Placental epithelial cell (primary cell): Measurements from ENCODE around the gene KIRREL2. TPM values are rescaled to one million over a fixed set of nuclear protein-coding genes. Genes with fewer than 3 reads are reported as not detected.

Experiments
- small RNA-seq: library from RNA; depleted of rRNA; stranded (forward); fragments of <200 nt; gene quantifications from one replicate; pipeline ENCODE3, GENCODE V24; 2012
- total RNA-seq: library from RNA; depleted of rRNA; stranded (reverse); fragments of >200 nt; gene quantifications from 2 replicates; pipeline ENCODE4 v1.2.3, GENCODE V29; 2012

Gene KIRREL2
- total RNA-seq = 0.39 TPM in 1 of 2 replicates, not detected in the other

GRCh38 chr19:35856546-35857149 lies at the start of gene KIRREL2:
TSS of gene KIRREL2 (plus strand) at chr19:35856911. CDS start at chr19:35857120, 209 bp downstream.

GRCh38 chr19:35812220-35813042 lies 44.3 kb upstream of the KIRREL2 start, which contains the start of gene PRODH2:
TSS of gene PRODH2 (minus strand) at chr19:35812845. CDS start at chr19:35812805, 40 bp downstream.

GRCh38 chr19:35852029-35852780 lies 4.5 kb upstream of the KIRREL2 start, which contains the start of gene NPHS1:
TSS of gene NPHS1 (minus strand) at chr19:35852504. CDS start at chr19:35851837, 667 bp downstream.

GRCh38 chr19:35868172-35868822 lies 11.6 kb downstream of the KIRREL2 start, which contains the start of gene APLP1:
TSS of gene APLP1 (plus strand) at chr19:35868574. CDS start at chr19:35868637, 63 bp downstream.

GRCh38 chr19:35901854-35902661 lies 45.3 kb downstream of the KIRREL2 start, which contains the start of gene HCST:
TSS of gene HCST (plus strand) at chr19:35902529. CDS start at chr19:35902594, 65 bp downstream.

GRCh38 chr19:35908010-35908441 lies 51.3 kb downstream of the KIRREL2 start, which contains the start of gene TYROBP:
TSS of gene TYROBP (minus strand) at chr19:35908295. CDS start at chr19:35908228, 67 bp downstream.

Small RNA genes lying within 50 kb of the gene (small RNA-seq; reads per million reads assigned to genes)
- not detected for gene RN7SL402P

Other genes with a start within 250 kb of the KIRREL2 start
- gene HAUS5, start 244.2 kb upstream of the KIRREL2 start, total RNA-seq = 8.4 and 9.0 TPM in 2 replicates
- 49.5 and 79.6 TPM in 2 replicates for gene RBM42, start 227.9 kb upstream of the KIRREL2 start, total RNA-seq
- 0.79 TPM in 1 of 2 replicates, not detected in the other for gene ETV2, start 215.2 kb upstream of the KIRREL2 start, total RNA-seq
- 268 and 559 TPM in 2 replicates for gene COX6B1, start 208.6 kb upstream of the KIRREL2 start, total RNA-seq
- gene UPK1A, start 190.4 kb upstream of the KIRREL2 start, total RNA-seq = 0.39 TPM in 1 of 2 replicates, not detected in the other
- not detected in 2 replicates for gene ZBTB32, start 152.4 kb upstream of the KIRREL2 start, total RNA-seq
- gene KMT2B, start 138.9 kb upstream of the KIRREL2 start, total RNA-seq = 9.7 and 14.5 TPM in 2 replicates
- gene IGFLR1, start 114.5 kb upstream of the KIRREL2 start, total RNA-seq = 2.0 and 3.5 TPM in 2 replicates
- 12.7 and 18.8 TPM in 2 replicates for gene U2AF1L4, start 111.5 kb upstream of the KIRREL2 start, total RNA-seq
- 13.7 TPM in 2 replicates for gene PSENEN, start 111.3 kb upstream of the KIRREL2 start, total RNA-seq
- gene LIN37, start 108.3 kb upstream of the KIRREL2 start, total RNA-seq = 41.9 and 45.1 TPM in 2 replicates
- gene HSPB6, start 99.9 kb upstream of the KIRREL2 start, total RNA-seq = 4.3 and 22.8 TPM in 2 replicates
- gene PROSER3, start 98.7 kb upstream of the KIRREL2 start, total RNA-seq = 20.0 and 28.6 TPM in 2 replicates
- 8.7 and 14.5 TPM in 2 replicates for gene ARHGAP33, start 81.3 kb upstream of the KIRREL2 start, total RNA-seq
- not detected in 2 replicates for gene PRODH2, start 44.1 kb upstream of the KIRREL2 start, total RNA-seq
- not detected in 2 replicates for gene NPHS1, start 4.4 kb upstream of the KIRREL2 start, total RNA-seq
- 5.5 and 9.1 TPM in 2 replicates for gene APLP1, start 11.7 kb downstream of the KIRREL2 start, total RNA-seq
- gene NFKBID, start 43.6 kb downstream of the KIRREL2 start, total RNA-seq = 5.6 and 16.5 TPM in 2 replicates
- gene HCST, start 45.6 kb downstream of the KIRREL2 start, total RNA-seq = 3.1 and 3.5 TPM in 2 replicates
- gene TYROBP, start 51.4 kb downstream of the KIRREL2 start, total RNA-seq = not detected in 2 replicates
- 8.6 and 11.6 TPM in 2 replicates for gene LRFN3, start 79.5 kb downstream of the KIRREL2 start, total RNA-seq
- 17.4 and 22.4 TPM in 2 replicates for gene SDHAF1, start 138.3 kb downstream of the KIRREL2 start, total RNA-seq
- gene SYNE4, start 151.9 kb downstream of the KIRREL2 start, total RNA-seq = 8.5 and 10.2 TPM in 2 replicates
- 11.0 and 18.3 TPM in 2 replicates for gene ALKBH6, start 157.3 kb downstream of the KIRREL2 start, total RNA-seq
- gene CLIP3, start 176.0 kb downstream of the KIRREL2 start, total RNA-seq = 6.3 and 13.0 TPM in 2 replicates
- gene THAP8, start 197.4 kb downstream of the KIRREL2 start, total RNA-seq = 5.5 and 8.1 TPM in 2 replicates
- gene WDR62, start 198.0 kb downstream of the KIRREL2 start, total RNA-seq = 14.1 and 17.5 TPM in 2 replicates